ENCODE results near the gene POU2AF3. TPM values are rescaled to one million over a fixed set of nuclear protein-coding genes. Genes with fewer than 3 reads are reported as not detected.

POU2AF3 gene
- polyA plus RNA-seq, 1 of the 3 experiments (the other 2 are of a cell fraction) = 0.07 TPM

DNA sequence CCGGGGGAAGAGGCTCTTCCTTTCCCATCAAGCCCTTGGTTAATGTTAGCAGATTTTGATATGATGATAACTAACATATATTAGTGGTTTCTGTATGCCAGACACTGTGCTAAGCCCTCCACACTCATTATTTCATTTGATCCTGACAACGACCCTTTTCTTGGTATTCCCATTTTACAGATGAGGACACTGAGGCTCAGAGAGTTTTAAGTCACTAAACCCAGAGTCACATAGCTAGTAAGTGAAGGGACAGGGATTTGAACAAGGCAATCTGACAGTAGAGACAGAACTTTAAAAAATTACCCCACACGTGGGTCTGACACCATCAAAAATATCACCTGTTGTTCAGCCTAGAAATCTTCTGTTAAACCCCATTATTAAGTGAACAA lies 58.3 kb downstream of the POU2AF3 start:
- H3K27me3 ChIP-seq (ENCODE audit: insufficient read depth) = no peaks in the 10 kb centered on the region
- no peak overlapping the region for H3K9ac ChIP-seq
- no peak overlapping the region for H3K27ac ChIP-seq (ENCODE audit: low read depth in 2 of 2, low read length in 1 of 2)
- no peaks in the 10 kb centered on the region for H3K9me2 ChIP-seq
- H4K20me1 ChIP-seq (ENCODE audit: insufficient read depth) = no peaks in the 10 kb centered on the region
- no peak for DNase-seq
- H3K4me1 ChIP-seq (ENCODE audit: control insufficient read depth in 1 of 2, insufficient read depth in 2 of 2, low read depth in 1 of 2, low read length in 1 of 2) = no peaks in the 10 kb centered on the region; a peak in 1 of 4 replicates
- no peak overlapping the region for H3K4me3 ChIP-seq (ENCODE audit: low read depth in 2 of 2, low read length in 1 of 2)
- H3K36me3 ChIP-seq (replicated peaks in 1 of 2; ENCODE audit: control insufficient read depth in 1 of 2, insufficient read depth in 2 of 2, low read length in 1 of 2) = no peaks in the 10 kb centered on the region
- H2AFZ ChIP-seq (ENCODE audit: low read depth) = no peak overlapping the region
- POLR2A ChIA-PET = no interaction called here
- H3F3A ChIP-seq (replicated peaks; ENCODE audit: insufficient read depth) = no peaks in the 10 kb centered on the region
- CTCF ChIA-PET = no interaction called here
- TF ChIP-seq RFX5 (IDR thresholded peaks at IDR 0.05; ENCODE audit: low read length) = no peak
- TF ChIP-seq, protein P1, sequence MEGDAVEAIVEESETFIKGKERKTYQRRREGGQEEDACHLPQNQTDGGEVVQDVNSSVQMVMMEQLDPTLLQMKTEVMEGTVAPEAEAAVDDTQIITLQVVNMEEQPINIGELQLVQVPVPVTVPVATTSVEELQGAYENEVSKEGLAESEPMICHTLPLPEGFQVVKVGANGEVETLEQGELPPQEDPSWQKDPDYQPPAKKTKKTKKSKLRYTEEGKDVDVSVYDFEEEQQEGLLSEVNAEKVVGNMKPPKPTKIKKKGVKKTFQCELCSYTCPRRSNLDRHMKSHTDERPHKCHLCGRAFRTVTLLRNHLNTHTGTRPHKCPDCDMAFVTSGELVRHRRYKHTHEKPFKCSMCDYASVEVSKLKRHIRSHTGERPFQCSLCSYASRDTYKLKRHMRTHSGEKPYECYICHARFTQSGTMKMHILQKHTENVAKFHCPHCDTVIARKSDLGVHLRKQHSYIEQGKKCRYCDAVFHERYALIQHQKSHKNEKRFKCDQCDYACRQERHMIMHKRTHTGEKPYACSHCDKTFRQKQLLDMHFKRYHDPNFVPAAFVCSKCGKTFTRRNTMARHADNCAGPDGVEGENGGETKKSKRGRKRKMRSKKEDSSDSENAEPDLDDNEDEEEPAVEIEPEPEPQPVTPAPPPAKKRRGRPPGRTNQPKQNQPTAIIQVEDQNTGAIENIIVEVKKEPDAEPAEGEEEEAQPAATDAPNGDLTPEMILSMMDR (IDR thresholded peaks at IDR 0.05) = no peak
- H3K4me2 ChIP-seq = no peak overlapping the region
- 24% methylated on average over 3 of the region's 3 CpGs for WGBS (ENCODE audit: low lambda C conversion rate)
- no peaks in the 10 kb centered on the region for H3K79me2 ChIP-seq (ENCODE audit: insufficient read depth)
- H3K9me3 ChIP-seq = no peaks in the 10 kb centered on the region

DNA sequence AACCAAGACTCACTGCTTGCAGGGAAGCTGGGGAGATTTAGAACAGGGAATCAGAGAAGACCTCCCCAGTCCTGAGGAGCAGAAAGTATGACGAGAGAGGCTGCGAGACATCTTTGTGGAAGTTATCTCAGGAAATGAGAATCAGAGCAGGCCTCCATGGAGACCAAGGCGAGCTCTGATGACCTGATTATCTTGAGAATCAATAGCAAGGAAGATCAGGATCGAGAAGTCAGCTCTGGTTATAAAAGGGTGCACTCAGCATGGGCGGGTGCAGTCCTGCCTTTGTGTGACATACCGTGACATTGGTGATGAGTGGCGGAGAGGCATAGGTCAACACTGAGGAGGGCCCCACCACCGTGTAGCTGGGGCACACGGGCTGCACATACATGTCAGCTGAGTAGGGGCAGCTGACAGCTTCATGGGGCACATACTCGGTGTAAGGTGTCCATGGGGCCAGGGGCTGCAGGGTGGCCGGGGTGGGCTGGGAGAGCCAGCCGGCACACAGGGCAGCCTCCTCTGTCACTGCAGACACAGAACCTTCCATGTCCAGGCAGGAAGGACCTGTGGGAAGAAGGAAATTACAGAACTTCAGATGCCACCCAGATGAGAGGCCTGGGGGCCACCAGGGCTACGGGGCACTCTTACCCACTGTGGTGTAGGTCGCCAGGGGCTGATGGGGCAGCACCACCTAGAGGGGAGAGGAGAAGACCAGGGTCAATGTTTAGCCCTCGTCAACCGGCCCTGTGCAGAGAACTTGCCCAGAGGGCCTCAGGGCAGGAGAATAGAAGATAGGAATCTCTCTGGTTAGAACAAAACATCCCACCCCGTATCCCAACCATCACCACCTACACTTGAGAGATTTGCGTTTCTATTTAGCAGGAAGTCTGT lies 59.0 kb downstream of the POU2AF3 start:
- no peak overlapping the region for H3K4me3 ChIP-seq (ENCODE audit: low read depth in 2 of 2, low read length in 1 of 2)
- H3F3A ChIP-seq (replicated peaks; ENCODE audit: insufficient read depth) = no peaks in the 10 kb centered on the region
- no peaks in the 10 kb centered on the region for H3K27me3 ChIP-seq (ENCODE audit: insufficient read depth)
- H3K27ac ChIP-seq (ENCODE audit: low read depth in 2 of 2, low read length in 1 of 2) = no peak overlapping the region
- no peak overlapping the region for H3K4me2 ChIP-seq
- DNase-seq = peak; percentile 39
- no peak overlapping the region for H3K9ac ChIP-seq
- POLR2A ChIA-PET = no interaction called here
- no peaks in the 10 kb centered on the region; a peak in 1 of 4 replicates for H3K4me1 ChIP-seq (ENCODE audit: control insufficient read depth in 1 of 2, insufficient read depth in 2 of 2, low read depth in 1 of 2, low read length in 1 of 2)
- WGBS (ENCODE audit: low lambda C conversion rate) = 64% methylated on average over 9 of the region's 18 CpGs
- CTCF ChIA-PET = interaction anchor here (1.1 kb wide), 1 partner anchor 70 kb away, joined by 3 read pairs; no protein-coding TSS in a partner anchor
- H4K20me1 ChIP-seq (ENCODE audit: insufficient read depth) = no peaks in the 10 kb centered on the region
- no peaks in the 10 kb centered on the region for H3K79me2 ChIP-seq (ENCODE audit: insufficient read depth)
- no peaks in the 10 kb centered on the region for H3K9me3 ChIP-seq
- no peaks in the 10 kb centered on the region for H3K36me3 ChIP-seq (replicated peaks in 1 of 2; ENCODE audit: control insufficient read depth in 1 of 2, insufficient read depth in 2 of 2, low read length in 1 of 2)
- no peak for TF ChIP-seq TAF1 (IDR thresholded peaks at IDR 0.05; ENCODE audit: borderline replicate concordance, low read depth, low read length)
- H3K9me2 ChIP-seq = no peaks in the 10 kb centered on the region
- H2AFZ ChIP-seq (ENCODE audit: low read depth) = no peak overlapping the region

Small RNA genes within 50 kb of the gene (small RNA-seq; reads per million reads assigned to genes)
- 0 reads per million in 7 experiments for gene MIR4491

Other genes starting within 250 kb of the POU2AF3 start
- gene POU2AF2, start 52.8 kb upstream of the POU2AF3 start, polyA plus RNA-seq (2012; rRNA removed) = 0.06 and 0.15 TPM in 2 replicates
- gene POU2AF1, start 80.7 kb downstream of the POU2AF3 start, polyA plus RNA-seq (2012; rRNA removed) = 0.05 and 0.07 TPM in 2 replicates
- 0.26 and 0.34 TPM in 2 replicates for gene BTG4, start 213.8 kb downstream of the POU2AF3 start, polyA plus RNA-seq (2012; rRNA removed)
- gene HOATZ, start 216.2 kb downstream of the POU2AF3 start, polyA plus RNA-seq (2012; rRNA removed) = 4.4 and 4.9 TPM in 2 replicates
- gene LAYN, start 242.2 kb downstream of the POU2AF3 start, polyA plus RNA-seq (2012; rRNA removed) = 366 and 437 TPM in 2 replicates

All from SK-N-SH (cell line).